Fibroblast of mammary gland (primary cell): ENCODE data around the gene CEP295NL.

ENCODE experiments used
- DNase-seq: peaks from one replicate; pipeline ENCODE4 v3.0.0-alpha.2; 2010; ENCODE audit warnings: low read depth
- H3K4me3 ChIP-seq: 2 replicates; pipeline ENCODE4 v1.5.1; 2011; ENCODE audit warnings: low read depth, mild to moderate bottlenecking, low read length, moderate library complexity; ENCODE audit not compliant: control insufficient read depth
- CTCF ChIP-seq: conservative IDR thresholded peaks from 2 replicates; pipeline ENCODE4 v1.5.1; 2011; ENCODE audit warnings: low read depth, low read length, inconsistent platforms; ENCODE audit not compliant: control insufficient read depth, insufficient read depth

The CEP295NL gene

DNA sequence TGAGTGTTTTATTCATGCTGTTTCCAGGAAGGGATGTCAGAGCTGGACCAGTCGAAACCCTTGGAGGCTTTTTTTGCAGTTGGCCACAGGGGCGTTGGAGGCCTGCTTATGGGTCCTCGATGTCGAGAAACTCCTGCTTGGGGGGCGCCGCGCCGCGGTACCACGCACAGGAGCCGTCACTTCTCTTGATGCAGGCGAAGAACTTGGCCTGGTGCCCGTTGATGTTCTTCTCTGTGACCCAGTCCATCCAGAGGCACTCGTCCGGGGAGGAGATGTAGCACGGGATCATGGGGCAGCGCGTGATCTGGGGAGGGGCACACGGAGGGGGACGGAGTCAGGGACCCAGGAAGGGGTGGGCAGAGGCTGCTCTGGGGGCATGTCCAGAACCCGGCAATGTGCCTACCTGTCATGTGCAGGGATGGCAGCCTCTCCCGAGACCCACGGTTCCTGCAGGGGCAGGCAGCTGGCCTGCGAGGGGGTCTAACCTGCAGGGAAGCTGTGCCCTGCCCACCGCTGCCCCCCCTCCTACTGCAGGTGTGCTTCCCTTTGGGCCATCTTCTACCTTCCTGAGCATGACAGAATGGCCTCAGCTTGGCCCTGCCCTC, 47.3 kb downstream of the CEP295NL start:
- H3K4me3 ChIP-seq, result no peak overlapping the region
- DNase-seq, result no peak
- no peak for TF ChIP-seq CTCF

GRCh38 chr17:78854508-78854907, 48.5 kb downstream of the CEP295NL start:
- no peak for TF ChIP-seq CTCF
- DNase-seq, result no peak

GRCh38 chr17:78853926-78854394, 49.0 kb downstream of the CEP295NL start:
- no peak overlapping the region for H3K4me3 ChIP-seq
- no peak for TF ChIP-seq CTCF
- no peak for DNase-seq

More at GRCh38 chr17:78854508-78854907, 48.5 kb downstream of the CEP295NL start:
- no peak overlapping the region for H3K4me3 ChIP-seq

- peak; percentile 18 for DNase-seq
- H3K4me3 ChIP-seq, result no peak overlapping the region
- peak; percentile 8 for TF ChIP-seq CTCF
These were observed 50.3 kb downstream of the CEP295NL start for GRCh38 chr17:78852709-78853121.

GRCh38 chr17:78849026-78849425, 54.0 kb downstream of the CEP295NL start:
- no peak overlapping the region for H3K4me3 ChIP-seq
- DNase-seq, result no peak
- no peak for TF ChIP-seq CTCF

DNA sequence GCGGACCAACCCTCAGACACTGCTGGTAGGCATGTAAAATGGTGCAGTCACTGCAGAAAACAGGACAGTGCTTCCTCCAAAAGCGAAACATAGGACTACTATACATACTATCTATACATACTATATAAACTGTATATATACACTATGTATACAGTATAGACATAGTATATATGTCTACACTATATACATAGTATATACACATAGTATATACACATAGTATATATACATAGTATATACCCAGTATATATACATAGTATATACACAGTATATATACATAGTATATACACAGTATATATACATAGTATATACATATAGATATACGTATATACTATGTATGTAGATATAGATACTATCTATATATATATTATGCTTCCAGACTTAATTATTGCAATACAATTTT, 55.9 kb downstream of the CEP295NL start:
- DNase-seq, result no peak
- no peak for TF ChIP-seq CTCF
- no peak overlapping the region for H3K4me3 ChIP-seq
